ENCODE results near the gene PEX5L. TPM values are rescaled to one million over a fixed set of nuclear protein-coding genes. Genes with fewer than 3 reads are reported as not detected.

Gene PEX5L
- total RNA-seq, 1 experiment from 2014 or later = 0.33 TPM

DNA sequence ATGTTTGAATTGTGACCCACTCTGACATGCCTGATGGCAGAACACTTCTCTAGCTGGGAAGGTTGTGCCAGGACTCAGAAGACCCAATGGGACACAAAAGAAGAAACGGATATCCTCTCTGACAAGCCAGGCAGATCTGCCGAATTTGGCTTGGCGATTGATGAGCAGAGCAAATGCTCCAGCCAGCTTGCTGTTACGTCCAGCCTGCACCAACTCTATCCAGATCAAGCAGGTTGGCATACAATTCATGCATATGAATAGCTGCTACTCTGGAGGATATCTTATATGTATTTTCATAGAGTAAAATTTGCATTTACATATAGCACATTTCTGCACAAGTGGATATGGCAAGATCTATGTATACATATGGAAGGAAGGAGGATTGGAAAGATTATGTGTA is 102.8 kb downstream of the PEX5L start:
- Histone ChIP-seq H3F3A (ENCODE audit: insufficient read depth, low read depth) (no peaks in the 10 kb centered on the region), H3K4me1 (replicated peaks; ENCODE audit: insufficient read depth) (no peaks in the 10 kb centered on the region), H3K9me3 (ENCODE audit: insufficient read depth, low read depth) (no peaks in the 10 kb centered on the region), H3K27ac (no peak overlapping the region), H3K4me2 (no peak overlapping the region), H3K79me2 (ENCODE audit: low read depth) (no peaks in the 10 kb centered on the region), H3K9me2 (ENCODE audit: insufficient read depth) (no peaks in the 10 kb centered on the region), H3K4me3 (no peak overlapping the region), H3K27me3 (ENCODE audit: insufficient read depth, low read depth) (no peaks in the 10 kb centered on the region), H2AFZ (no peak overlapping the region), H3K36me3 (ENCODE audit: low read depth) (no peaks in the 10 kb centered on the region), H4K20me1 (ENCODE audit: insufficient read depth) (no peaks in the 10 kb centered on the region)
- DNase-seq = no peak
- BruUV-seq (replicated peaks) = no TSS peak
- CTCF ChIA-PET = no interaction called here
- intact Hi-C loops (cut with micrococcal nuclease; ENCODE audit: unreplicated experiment) = no loop called here
- POLR2A ChIA-PET (ENCODE audit: unreplicated experiment) = no interaction called here
- TF ChIP-seq CTCF (conservative IDR thresholded peaks at IDR 0.05) = no peak
- TF ChIP-seq EZH2 (IDR thresholded peaks at IDR 0.05; ENCODE audit: low read depth) = no peak

DNA sequence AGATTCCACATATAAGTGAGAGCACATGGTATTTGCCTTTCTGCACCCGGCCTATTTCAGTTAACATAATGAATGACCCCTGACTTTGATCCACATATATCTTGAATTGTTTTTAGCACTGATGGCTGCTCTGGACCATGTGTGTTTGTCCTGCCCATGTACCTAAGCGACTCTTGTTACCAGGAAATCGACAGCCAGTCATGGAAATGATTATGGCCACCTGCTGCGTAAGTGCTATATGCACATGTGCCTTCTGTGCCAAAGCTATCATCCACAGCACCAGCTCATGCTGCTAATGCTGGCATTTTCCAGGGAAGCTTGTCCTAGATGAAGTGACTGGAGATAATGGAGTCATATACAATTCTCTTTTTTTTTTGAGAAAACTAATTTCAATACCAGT is 103.7 kb downstream of the PEX5L start:
- TF ChIP-seq CTCF (conservative IDR thresholded peaks at IDR 0.05) = no peak
- no peak for TF ChIP-seq EZH2 (IDR thresholded peaks at IDR 0.05; ENCODE audit: low read depth)
- intact Hi-C loops (cut with micrococcal nuclease; ENCODE audit: unreplicated experiment) = no loop called here
- Histone ChIP-seq H3K27ac (no peak overlapping the region), H3K4me2 (no peak overlapping the region), H3K4me3 (no peak overlapping the region), H3F3A (ENCODE audit: insufficient read depth, low read depth) (no peaks in the 10 kb centered on the region), H3K9me3 (ENCODE audit: insufficient read depth, low read depth) (no peaks in the 10 kb centered on the region), H3K9me2 (ENCODE audit: insufficient read depth) (no peaks in the 10 kb centered on the region), H3K27me3 (ENCODE audit: insufficient read depth, low read depth) (no peaks in the 10 kb centered on the region), H4K20me1 (ENCODE audit: insufficient read depth) (no peaks in the 10 kb centered on the region), H2AFZ (no peak overlapping the region), H3K4me1 (replicated peaks; ENCODE audit: insufficient read depth) (no peaks in the 10 kb centered on the region), H3K79me2 (ENCODE audit: low read depth) (no peaks in the 10 kb centered on the region), H3K36me3 (ENCODE audit: low read depth) (no peaks in the 10 kb centered on the region)
- DNase-seq = no peak
- CTCF ChIA-PET = no interaction called here
- no TSS peak for BruUV-seq (replicated peaks)
- POLR2A ChIA-PET (ENCODE audit: unreplicated experiment) = no interaction called here

- intact Hi-C loops (cut with micrococcal nuclease; ENCODE audit: unreplicated experiment) = no loop called here
- Histone ChIP-seq H3K27ac (no peak overlapping the region), H3F3A (ENCODE audit: insufficient read depth, low read depth) (no peaks in the 10 kb centered on the region), H3K4me2 (no peak overlapping the region), H4K20me1 (ENCODE audit: insufficient read depth) (no peaks in the 10 kb centered on the region), H3K9me2 (ENCODE audit: insufficient read depth) (no peaks in the 10 kb centered on the region), H3K79me2 (ENCODE audit: low read depth) (no peaks in the 10 kb centered on the region), H3K4me1 (replicated peaks; ENCODE audit: insufficient read depth) (no peaks in the 10 kb centered on the region), H3K27me3 (ENCODE audit: insufficient read depth, low read depth) (no peaks in the 10 kb centered on the region), H3K36me3 (ENCODE audit: low read depth) (no peaks in the 10 kb centered on the region), H2AFZ (no peak overlapping the region), H3K4me3 (no peak overlapping the region), H3K9me3 (ENCODE audit: insufficient read depth, low read depth) (no peaks in the 10 kb centered on the region)
- TF ChIP-seq EZH2 (IDR thresholded peaks at IDR 0.05; ENCODE audit: low read depth) = no peak
- no peak for TF ChIP-seq CTCF (conservative IDR thresholded peaks at IDR 0.05)
- ChIA-PET CTCF (no interaction called here), POLR2A (ENCODE audit: unreplicated experiment) (no interaction called here)
- DNase-seq = no peak
- no TSS peak for BruUV-seq (replicated peaks)
These were observed 104.1 kb downstream of the PEX5L start for GRCh38 chr3:179932674-179933073.

Measured in PC-9 (cell line).